Measurements from ENCODE around the gene LRMDA.

Gene LRMDA

GRCh38 chr10:75857269-75857846, 425.9 kb downstream of the LRMDA start:
- DNase-seq, result no peak

GRCh38 chr10:75857896-75858295, 426.5 kb downstream of the LRMDA start:
- DNase-seq, result no peak

GRCh38 chr10:75858339-75858738, 426.9 kb downstream of the LRMDA start:
- DNase-seq, result no peak

DNA sequence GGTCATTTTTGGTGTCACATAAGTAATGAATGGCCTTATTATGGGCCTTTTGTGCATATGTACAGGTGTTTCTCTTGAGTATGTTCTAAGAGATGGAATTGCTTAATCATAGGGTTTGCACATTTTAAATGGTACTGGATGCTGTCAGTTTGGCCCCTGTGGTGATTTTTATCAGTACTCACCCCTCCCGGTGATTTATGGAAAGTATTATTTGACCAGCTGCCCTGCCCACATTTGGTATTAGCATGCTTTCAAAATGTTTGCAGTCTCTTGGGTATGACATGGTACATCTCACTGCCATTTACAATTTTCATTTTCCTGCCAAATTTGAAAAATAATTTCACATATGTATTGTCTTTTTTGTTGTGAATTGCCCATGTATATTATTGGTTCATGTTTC, 427.7 kb downstream of the LRMDA start:
- no peak for DNase-seq

DNA sequence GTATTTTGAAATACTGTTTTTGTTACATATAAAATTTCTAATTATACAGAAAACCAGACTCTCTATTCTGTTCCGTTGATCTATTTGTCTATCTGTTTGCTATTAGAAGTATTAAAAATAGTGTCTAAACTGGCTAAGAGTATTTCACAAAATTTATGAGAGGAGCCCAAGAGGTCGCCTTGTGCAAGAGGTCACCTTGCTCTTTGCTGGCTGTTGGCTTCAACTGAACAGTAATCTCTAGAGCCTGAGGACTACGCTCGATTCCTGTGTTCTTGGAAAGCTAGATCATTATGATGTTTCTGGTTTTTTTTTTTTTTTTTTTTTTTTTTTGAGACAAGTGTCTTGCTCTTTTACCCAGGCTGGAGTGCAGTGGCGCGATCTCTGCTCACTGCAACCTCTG, 428.6 kb downstream of the LRMDA start:
- no peak for DNase-seq

DNA sequence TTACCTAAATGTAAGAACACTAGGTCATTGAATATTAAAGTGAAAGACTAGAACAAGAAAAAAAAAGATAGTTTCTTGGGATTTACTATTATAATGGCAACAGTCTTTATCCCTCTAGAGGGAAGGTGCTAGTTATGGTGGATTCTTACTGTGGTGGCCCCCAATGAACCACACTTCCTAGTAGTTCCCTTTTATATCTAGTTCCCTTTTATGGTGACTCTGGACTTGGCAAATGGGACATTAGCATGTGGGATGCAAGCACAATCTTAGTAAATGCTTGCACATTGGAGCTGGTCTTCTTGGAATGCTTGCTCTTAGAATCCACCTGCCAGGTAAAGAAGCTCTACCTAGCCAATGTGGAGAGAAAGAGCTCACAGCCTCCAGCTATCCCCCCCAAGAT, 430.2 kb downstream of the LRMDA start:
- DNase-seq, result no peak

- no peak for DNase-seq
Measured at GRCh38 chr10:75862935-75863334, 431.5 kb downstream of the LRMDA start.

DNA sequence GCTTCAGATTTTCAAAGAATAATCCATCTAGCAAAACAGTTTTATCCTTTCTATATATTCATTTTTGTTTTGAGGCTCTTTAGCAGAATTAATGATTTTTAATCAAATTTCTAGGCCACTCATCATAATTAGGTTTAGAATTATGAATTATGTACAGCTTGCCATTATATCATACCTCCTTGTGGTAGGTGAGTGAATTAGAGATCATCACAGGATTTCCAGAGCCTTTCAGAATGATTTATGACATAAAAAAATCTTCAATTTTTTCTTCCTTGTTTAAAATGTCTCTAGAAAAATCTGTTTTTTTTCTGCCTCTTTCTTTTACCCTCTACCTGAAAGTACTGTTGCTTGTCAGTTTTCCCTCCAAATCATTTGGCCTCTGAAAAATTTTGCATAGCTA, 433.3 kb downstream of the LRMDA start:
- no peak for DNase-seq

DNA sequence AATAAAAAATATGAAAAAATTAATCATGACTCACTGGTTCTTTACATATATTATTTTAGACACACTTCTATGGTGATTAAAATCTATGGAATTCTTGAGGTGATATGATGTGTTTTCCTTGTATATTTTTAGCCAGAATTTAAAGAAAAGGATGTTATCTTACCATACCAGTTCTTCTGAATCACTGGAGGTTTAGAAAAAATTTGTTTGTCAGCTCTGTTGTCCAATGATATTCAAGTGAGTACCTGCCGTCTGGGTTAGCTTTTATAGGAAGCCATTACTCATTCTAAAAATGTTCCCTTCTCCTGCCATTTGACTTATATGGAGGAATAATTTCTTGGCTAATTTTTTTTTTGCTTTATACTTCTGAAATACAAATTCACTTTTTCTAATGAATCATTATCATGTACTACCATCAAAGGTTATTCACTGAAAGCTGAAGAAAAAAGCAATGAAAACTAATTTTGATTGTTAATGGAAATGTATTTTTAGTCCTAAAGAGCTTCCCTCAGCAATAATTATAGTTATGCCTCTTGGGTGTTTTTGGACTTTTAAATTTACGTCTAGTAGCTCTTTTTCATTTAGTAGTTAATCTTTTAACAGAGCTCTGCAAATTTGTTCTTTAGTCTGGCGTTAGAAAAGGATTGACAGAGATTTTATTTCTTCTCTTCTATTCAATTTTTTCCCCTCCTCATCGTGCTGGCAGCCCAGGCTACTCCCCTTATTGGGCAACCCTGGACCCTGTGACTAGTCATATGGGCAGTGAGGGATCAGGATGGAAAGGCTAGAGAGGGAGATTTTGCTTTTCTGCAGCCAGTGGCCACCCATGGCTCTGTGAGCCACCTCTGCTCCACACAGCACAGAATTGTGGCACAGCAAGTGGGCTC, 434.2 kb downstream of the LRMDA start:
- no peak for DNase-seq

DNA sequence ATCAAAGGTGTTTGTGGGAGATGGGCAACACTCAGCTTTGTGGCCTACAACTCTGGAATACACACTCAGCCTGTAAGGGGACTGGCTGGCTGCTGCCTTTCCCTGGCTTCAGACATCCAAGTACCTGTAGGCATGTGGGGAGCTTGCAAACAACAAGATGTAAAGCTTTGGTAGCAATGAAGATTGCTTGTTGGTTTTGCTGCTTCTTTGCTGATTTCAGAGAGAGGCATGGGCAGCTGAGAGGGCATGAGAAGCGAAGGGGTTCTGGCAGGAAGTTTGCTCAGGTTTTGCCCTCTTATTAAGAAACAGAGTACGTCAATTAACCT, 434.8 kb downstream of the LRMDA start:
- no peak for DNase-seq

- no peak for DNase-seq
Measured at GRCh38 chr10:75866731-75867130, 435.3 kb downstream of the LRMDA start.

GRCh38 chr10:75868574-75868973, 437.1 kb downstream of the LRMDA start:
- DNase-seq, result no peak

GRCh38 chr10:75870039-75870645, 438.7 kb downstream of the LRMDA start:
- no peak for DNase-seq

DNA sequence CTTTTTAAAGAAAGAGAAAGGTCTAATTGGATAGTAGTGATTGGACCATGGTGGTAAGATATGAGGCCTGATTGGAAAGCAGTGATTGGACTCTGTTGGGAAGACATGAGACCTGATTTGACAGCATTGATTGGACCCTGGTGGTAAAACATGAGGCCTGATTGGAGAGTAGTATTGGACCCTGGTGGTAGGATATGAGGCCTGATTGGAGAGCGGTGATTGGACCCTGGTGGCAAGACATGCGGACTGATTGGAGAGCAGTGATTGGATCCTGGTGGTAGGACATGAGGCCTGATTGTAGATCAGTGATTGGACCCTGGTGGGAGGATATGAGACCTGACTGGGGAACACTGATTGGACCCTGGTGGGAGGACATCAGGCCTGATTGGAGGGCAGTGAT, 444.3 kb downstream of the LRMDA start:
- no peak for DNase-seq

DNA sequence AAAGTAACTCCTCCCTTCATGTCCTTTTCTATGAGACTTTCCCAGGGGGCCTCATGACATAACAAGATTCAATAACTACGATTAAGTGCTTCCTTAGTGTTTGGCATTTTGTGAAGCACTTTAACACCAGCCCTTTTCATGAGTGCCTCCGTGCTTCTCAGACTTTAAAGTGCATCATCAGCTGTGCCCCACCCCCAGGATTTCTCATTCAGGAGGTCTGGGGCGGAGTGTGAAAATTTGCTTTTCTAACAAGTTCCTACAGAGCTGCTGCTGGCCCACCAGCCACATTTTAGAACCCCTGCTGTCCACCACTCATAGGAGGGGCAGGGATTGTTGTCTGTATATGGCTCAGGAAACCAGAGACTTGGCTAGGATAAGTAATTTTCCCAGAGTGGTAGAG, 445.3 kb downstream of the LRMDA start:
- DNase-seq, result no peak

DNA sequence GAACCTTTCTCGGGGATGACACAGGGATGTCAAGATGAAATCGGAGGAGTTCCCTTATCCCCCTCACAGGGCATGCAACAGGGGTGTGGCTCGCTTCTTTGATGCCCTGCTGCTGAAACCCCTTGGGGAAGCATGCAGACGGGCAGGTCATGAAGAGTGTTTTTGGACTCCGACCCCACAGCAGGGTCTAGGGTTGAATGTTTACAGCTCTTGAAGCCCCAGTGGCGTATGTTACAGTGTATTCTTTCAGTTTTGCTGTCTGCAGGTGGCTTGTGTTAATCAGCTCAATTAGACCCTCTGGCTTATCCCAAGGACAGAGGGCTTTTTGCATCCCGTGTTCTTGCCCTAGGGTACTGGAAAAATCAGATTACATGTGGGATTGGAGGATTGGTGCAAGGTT, 446.5 kb downstream of the LRMDA start:
- no peak for DNase-seq

DNA sequence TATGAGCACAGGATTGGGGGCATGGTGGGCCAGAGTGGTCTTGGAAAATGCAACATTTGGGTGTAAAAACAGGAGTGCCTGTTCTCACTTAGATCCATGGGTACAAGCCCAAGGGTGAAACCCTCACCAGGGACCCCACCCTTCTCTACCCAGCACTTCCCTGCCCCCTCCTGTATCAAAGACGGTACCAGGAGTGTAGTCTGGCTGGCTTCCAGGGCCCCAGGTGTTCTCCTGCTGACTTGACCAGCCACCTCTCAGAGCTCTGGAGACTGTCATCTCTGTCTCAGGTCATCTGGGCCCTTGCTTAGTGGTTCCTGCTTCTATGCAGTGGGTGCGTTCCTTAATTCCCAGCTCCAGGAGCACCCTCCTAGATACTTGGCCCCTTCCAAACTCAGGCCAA, 447.2 kb downstream of the LRMDA start:
- DNase-seq, result no peak

DNA sequence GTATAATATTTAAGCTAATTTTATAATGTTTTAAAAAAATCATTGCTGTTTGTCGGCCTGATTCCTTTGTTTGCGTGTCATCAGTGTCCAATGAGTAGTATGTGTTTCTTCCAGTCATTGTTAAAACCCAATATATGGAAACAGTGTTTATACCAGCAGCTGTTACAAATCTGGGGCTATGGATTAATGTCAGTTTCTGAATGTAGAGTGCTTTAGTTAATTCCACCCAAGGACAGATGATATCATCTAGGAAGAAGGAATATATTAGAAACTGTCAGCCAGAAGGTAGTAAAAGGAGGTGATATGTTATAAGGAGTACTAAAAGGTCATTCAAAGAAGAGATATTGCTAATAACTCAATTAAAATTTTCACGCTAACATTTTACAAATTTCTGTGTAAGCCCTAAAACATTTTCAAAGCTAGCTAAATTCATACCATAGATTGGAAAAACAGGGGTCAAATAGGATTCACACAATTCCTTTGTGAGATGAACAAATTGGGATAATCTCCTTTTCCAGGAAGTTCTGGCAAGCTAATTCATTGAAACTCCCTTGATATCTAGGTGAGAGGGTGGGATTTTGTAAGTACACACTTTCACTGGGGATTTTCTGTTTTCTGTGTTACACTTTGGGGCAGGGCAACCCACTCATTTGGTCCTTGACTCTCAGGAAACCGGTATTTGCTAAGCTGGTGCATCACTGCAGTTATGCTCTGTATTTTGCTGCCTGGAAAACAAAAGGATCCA, 448.8 kb downstream of the LRMDA start:
- DNase-seq, result no peak

GRCh38 chr10:75883081-75884072, 452.0 kb downstream of the LRMDA start:
- no peak for DNase-seq

DNA sequence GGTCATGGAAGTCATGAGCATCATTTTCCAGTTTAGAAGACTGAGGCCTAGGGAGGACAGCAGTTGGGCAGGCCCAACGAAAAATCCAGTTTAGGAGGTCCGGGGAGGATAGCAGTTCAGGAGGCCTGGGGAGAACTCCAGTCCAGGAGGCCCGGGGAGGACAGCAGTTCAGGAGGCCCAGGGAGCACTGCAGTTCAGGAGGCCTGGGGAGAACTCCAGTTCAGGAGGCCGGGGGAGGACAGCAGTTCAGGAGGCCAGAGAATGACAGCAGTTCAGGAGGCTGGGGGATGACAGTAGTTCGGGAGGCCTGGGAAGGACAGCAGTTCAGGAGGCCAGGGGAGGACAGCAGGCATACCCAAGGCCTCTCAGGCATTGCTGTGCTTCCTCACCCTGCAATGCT, 453.4 kb downstream of the LRMDA start:
- no peak for DNase-seq

DNA sequence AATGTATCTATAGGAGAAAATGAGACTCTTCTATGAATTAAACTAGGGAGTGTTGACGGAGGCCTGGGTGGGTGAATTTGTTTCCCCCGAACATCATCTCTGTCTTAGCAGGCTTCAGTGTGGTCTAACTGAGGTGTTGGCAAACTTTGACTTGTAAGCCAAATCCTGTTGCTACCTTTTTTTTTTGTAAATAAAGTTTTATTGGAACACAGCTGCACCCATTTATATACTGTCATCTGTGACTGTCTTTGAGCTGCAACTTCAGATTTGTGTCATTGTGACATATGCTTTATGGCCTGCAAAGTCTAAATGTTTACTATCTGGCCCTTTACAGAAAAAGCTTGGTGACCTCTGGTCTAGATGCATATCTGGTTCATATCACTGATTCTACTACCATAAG, 455.9 kb downstream of the LRMDA start:
- DNase-seq, result no peak

- DNase-seq, result no peak
Measured at GRCh38 chr10:75887992-75888680, 456.7 kb downstream of the LRMDA start.

Data from CD4-positive, alpha-beta T cell treated with Interleukin-1 beta for 1 hour (primary cell).